Fibroblast of skin of scalp (primary cell): ENCODE data around the gene HIPK1.
"Not testable (repeated sequence)": the region's sequence is repeated elsewhere in the genome, so short reads cannot be mapped to it uniquely, and the experiment has no call there.

ENCODE experiments used
- DNase-seq: peaks from one replicate; pipeline ENCODE4 v3.0.0-alpha.2; 2013

The HIPK1 gene

DNA sequence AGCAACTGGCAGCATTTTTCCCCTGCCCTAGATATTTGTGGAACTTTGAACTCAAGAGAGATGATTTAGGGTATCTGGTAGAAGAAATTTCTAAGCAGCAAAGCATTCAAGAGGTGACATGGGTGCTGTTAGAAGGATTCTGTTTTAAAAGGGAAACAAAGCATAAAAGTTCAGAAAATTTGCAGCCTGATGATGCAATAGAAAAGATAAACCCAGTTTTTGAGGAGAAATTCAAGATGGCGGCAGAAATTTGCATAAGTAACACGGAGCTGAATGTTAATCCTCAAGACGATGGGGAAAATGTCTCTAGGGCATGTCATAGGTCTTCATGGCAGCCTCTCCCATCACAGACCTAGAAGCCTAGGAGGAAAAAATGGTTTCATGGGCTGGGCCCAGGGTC lies 90.6 kb downstream of the HIPK1 start:
- DNase-seq, result not testable (repeated sequence)

DNA sequence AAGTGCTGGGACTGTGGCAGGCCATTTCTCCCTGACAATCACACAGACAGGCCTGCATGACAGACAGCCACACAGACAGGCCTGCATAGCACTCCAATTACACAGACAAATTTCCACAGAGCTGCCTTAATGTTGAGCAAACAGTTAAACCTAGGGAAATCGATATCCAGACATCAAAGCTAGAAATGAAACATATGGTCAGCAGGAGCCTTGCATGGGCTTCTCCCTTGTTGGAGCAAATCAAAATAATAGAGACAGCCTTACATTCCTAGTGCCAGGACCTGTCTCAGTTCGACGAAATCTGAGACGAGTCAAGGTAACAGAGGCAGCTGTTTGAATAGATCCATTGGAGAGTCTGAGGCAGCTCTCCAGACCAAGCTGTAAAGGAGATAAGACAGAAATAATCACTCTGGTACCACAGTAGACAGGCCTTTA lies 92.6 kb downstream of the HIPK1 start:
- DNase-seq, result no peak

DNA sequence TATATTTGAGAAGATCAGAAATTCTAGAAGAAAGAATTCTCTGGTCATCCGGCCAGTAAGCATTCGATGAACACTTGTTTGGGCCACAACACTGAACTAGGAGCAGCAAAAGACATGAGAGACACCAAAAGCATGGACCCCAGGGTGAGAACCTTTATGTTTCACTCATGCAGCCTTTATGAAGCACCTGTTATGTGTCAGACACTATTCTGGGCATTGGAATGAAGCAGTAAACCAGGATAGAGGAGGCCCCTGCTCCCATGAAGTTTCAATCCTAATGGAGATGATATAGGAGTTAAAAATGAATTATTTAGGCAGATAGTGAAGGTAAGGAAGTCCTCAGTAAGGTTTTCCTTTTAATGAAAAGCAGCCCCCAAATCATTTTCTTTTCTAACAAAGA lies 93.8 kb downstream of the HIPK1 start:
- DNase-seq, result no peak

DNA sequence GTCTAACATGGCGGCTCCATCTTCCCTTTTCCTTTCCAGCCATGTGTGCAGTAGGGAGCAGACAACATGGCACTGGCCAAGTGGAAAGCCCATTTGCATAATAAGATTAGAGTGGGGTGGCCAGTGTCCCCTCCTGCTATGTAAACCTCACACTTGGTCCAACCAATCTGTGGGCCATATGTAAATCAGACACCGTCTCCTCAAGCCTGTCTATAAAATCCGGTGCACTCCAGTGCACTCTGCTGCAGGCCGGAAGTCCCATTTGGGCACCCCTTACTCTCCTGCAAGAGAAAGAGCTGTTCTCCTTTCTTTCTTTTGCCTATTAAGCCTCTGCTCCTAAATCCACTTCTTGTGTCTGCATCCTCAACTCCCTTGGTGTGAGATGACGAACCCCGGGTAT lies 94.3 kb downstream of the HIPK1 start:
- DNase-seq, result no peak

DNA sequence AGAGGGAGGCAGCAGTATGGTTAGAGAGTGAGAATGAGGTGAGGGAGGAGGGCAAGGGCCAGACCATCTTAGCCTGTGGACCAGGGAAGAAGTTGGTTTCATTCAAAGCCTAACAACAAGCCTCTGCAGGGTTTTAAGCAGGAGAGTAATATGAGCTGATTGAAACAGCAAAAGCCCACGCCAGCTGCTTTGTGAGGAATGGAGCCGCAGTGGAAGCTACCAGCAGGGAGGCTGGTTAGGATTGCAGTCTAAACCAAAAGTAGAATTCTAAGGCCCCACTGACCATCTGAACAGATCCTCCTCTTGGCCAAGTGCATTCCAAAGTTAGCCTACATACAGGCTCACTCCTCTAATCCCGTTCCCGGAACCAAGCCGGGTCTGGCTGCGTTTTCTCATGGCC lies 94.9 kb downstream of the HIPK1 start:
- peak; percentile 80 for DNase-seq

GRCh38 chr1:114025609-114026401 lies 96.7 kb downstream of the HIPK1 start:
- peak; percentile 83 for DNase-seq

DNA sequence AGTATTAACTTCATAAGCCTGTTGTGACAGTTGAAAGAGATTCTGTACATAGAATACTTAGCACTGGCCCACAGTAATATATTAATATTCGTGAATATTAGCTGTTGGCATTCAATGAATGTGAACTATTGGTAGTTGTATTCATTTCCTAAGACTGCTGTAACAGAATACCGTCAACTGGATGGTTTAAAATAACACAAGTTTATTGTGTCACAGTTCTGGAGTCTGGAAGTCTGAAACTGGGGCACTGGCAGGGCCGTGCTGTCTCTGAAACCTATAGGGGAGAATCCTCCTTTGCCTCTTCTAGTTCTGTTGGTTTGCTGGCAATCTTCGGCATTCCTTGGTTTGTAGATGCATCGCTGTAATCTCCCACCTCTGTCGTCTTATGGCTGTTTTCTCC lies 97.7 kb downstream of the HIPK1 start:
- peak; percentile 76 for DNase-seq
